ENCODE results near the gene JUNB.

The JUNB gene

DNA sequence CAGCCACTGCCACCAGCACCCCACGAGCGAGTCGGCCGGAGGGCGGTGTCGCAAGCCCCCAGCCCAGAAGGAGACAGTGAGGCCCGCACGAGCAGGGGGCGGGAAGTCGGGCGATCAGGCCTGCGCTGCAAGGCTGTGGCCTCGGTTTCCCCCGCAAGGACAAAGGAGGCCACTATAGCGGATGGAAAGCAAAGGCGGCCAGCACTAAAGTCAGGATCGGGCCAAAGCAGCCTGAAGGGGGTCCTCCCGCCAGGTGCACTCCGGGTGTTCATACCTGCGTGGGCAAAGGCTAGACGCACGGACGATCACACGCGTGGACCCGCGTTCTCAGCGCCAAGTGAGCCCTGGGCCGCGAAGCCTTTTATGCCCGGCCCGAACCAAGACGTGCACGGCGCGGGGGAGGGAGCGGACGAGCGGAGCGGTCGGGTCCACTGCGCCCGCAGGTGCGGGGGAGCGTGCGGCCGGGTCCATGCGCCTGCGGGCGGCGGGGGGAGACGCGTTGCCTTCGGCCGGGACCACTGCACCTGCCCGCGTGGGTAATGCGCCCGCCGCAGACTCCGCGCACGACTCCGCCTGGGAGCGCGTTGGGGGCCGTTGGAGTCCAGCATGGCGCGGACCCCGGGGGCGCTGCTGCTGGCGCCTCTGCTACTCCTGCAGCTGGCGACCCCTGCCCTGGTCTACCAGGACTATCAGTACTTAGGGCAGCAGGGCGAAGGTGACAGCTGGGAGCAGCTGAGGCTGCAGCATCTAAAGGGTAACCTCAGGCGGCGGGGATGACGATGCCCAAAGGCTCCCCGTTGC is 10.4 kb downstream of the JUNB start, which contains the start of the genes PRDX2 and THSD8 (continued):
- TF ChIP-seq ZNF513 (tag by site-specific recombination; IDR thresholded peaks at IDR 0.05), result peak; percentile 36; the same call in 1 of the 2 replicates
- 0 out of 2 replicates have a peak, but pooled peaks have one; percentile 64 for TF ChIP-seq ZNF645 (tag by site-specific recombination; IDR thresholded peaks at IDR 0.05)
- TF ChIP-seq ZNF514 (tag by site-specific recombination; IDR thresholded peaks at IDR 0.05), result no peak
- peak; percentile 91 for TF ChIP-seq ZNF335 (tag by site-specific recombination; conservative IDR thresholded peaks at IDR 0.05)
- no peak for TF ChIP-seq ZNF624 (tag by site-specific recombination; IDR thresholded peaks at IDR 0.05)
- TF ChIP-seq, protein P1, sequence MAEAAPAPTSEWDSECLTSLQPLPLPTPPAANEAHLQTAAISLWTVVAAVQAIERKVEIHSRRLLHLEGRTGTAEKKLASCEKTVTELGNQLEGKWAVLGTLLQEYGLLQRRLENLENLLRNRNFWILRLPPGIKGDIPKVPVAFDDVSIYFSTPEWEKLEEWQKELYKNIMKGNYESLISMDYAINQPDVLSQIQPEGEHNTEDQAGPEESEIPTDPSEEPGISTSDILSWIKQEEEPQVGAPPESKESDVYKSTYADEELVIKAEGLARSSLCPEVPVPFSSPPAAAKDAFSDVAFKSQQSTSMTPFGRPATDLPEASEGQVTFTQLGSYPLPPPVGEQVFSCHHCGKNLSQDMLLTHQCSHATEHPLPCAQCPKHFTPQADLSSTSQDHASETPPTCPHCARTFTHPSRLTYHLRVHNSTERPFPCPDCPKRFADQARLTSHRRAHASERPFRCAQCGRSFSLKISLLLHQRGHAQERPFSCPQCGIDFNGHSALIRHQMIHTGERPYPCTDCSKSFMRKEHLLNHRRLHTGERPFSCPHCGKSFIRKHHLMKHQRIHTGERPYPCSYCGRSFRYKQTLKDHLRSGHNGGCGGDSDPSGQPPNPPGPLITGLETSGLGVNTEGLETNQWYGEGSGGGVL (tag by site-specific recombination; IDR thresholded peaks at IDR 0.05), result peak; percentile 30; the same call in 1 of the 2 replicates
- TF ChIP-seq ZNF366 (tag by site-specific recombination; conservative IDR thresholded peaks at IDR 0.05), result no peak
- TF ChIP-seq ZNF621 (tag by site-specific recombination; IDR thresholded peaks at IDR 0.05), result no peak
- TF ChIP-seq HOXD13 (CRISPR knock-in tag; IDR thresholded peaks at IDR 0.05; ENCODE audit: borderline replicate concordance), result peak; percentile 18; the same call in 1 of the 2 replicates
- TF ChIP-seq SCRT1 (tag by site-specific recombination; IDR thresholded peaks at IDR 0.05; ENCODE audit: borderline replicate concordance), result no peak
- peak; percentile 54; the same call in 1 of the 2 replicates for TF ChIP-seq ZNF341 (tag by site-specific recombination; IDR thresholded peaks at IDR 0.05; ENCODE audit: low read depth)
- TF ChIP-seq ZFP3 (tag by site-specific recombination; IDR thresholded peaks at IDR 0.05; ENCODE audit: low read depth), result no peak
- TF ChIP-seq ZNF280C (tag by site-specific recombination; IDR thresholded peaks at IDR 0.05), result no peak
- no peak for TF ChIP-seq ZNF211 (tag by site-specific recombination; IDR thresholded peaks at IDR 0.05; ENCODE audit: low read depth)
- TF ChIP-seq FEZF1 (tag by site-specific recombination; IDR thresholded peaks at IDR 0.05), result no peak
- no peak for TF ChIP-seq BCL11A (tag by site-specific recombination; IDR thresholded peaks at IDR 0.05; ENCODE audit: low read depth)
- no peak for TF ChIP-seq ZNF664 (tag by site-specific recombination; IDR thresholded peaks at IDR 0.05)
- TF ChIP-seq ZNF354C (tag by site-specific recombination; IDR thresholded peaks at IDR 0.05; ENCODE audit: borderline replicate concordance, low read depth), result no peak
- TF ChIP-seq ZNF311 (tag by site-specific recombination; IDR thresholded peaks at IDR 0.05; ENCODE audit: borderline replicate concordance), result no peak
- peak; percentile 73 for TF ChIP-seq ZBTB11 (tag by site-specific recombination; conservative IDR thresholded peaks at IDR 0.05; ENCODE audit: low read depth)
- TF ChIP-seq ZNF596 (tag by site-specific recombination; IDR thresholded peaks at IDR 0.05), result peak; percentile 42; the same call in 1 of the 2 replicates
- no peak for TF ChIP-seq ZNF707 (tag by site-specific recombination; IDR thresholded peaks at IDR 0.05)
- no peak for TF ChIP-seq SETDB1 (IDR thresholded peaks at IDR 0.05; ENCODE audit: insufficient read length, low read length)
- no peak for TF ChIP-seq MEIS1 (CRISPR knock-in tag; IDR thresholded peaks at IDR 0.05; ENCODE audit: borderline replicate concordance)
- TF ChIP-seq YY2 (tag by site-specific recombination; IDR thresholded peaks at IDR 0.05), result no peak
- TF ChIP-seq ZNF600 (tag by site-specific recombination; IDR thresholded peaks at IDR 0.05), result peak; percentile 46; the same call in 1 of the 2 replicates
- TF ChIP-seq ZNF76 (tag by site-specific recombination; IDR thresholded peaks at IDR 0.05; ENCODE audit: borderline replicate concordance, low read depth), result peak; percentile 52; the same call in 1 of the 2 replicates

Data from HEK293 (cell line).